ENCODE measurements around the gene SCAANT1.

GRCh38 chr3:63905731-63906620, 6.2 kb downstream of the SCAANT1 start:
- TF ChIP-seq, protein P1, sequence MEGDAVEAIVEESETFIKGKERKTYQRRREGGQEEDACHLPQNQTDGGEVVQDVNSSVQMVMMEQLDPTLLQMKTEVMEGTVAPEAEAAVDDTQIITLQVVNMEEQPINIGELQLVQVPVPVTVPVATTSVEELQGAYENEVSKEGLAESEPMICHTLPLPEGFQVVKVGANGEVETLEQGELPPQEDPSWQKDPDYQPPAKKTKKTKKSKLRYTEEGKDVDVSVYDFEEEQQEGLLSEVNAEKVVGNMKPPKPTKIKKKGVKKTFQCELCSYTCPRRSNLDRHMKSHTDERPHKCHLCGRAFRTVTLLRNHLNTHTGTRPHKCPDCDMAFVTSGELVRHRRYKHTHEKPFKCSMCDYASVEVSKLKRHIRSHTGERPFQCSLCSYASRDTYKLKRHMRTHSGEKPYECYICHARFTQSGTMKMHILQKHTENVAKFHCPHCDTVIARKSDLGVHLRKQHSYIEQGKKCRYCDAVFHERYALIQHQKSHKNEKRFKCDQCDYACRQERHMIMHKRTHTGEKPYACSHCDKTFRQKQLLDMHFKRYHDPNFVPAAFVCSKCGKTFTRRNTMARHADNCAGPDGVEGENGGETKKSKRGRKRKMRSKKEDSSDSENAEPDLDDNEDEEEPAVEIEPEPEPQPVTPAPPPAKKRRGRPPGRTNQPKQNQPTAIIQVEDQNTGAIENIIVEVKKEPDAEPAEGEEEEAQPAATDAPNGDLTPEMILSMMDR (IDR thresholded peaks at IDR 0.05; ENCODE audit: control extremely low read depth in 1 of 3, insufficient read depth in 1 of 3, low read depth in 1 of 3, low read length in 3 of 3) = no peak
- TF ChIP-seq BRCA1 (IDR thresholded peaks at IDR 0.05; ENCODE audit: low read depth, low read length) = no peak
- no peak for TF ChIP-seq TAF1 (IDR thresholded peaks at IDR 0.05; ENCODE audit: low read depth, low read length)
- TF ChIP-seq POLR2AphosphoS5 (IDR thresholded peaks at IDR 0.05; ENCODE audit: low read depth, low read length) = no peak
- TF ChIP-seq CEBPB (IDR thresholded peaks at IDR 0.05; ENCODE audit: low read depth, low read length) = no peak
- TF ChIP-seq, protein P2, sequence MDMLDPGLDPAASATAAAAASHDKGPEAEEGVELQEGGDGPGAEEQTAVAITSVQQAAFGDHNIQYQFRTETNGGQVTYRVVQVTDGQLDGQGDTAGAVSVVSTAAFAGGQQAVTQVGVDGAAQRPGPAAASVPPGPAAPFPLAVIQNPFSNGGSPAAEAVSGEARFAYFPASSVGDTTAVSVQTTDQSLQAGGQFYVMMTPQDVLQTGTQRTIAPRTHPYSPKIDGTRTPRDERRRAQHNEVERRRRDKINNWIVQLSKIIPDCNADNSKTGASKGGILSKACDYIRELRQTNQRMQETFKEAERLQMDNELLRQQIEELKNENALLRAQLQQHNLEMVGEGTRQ (IDR thresholded peaks at IDR 0.05; ENCODE audit: low read length) = no peak
- no peak for TF ChIP-seq POLR2A (IDR thresholded peaks at IDR 0.05; ENCODE audit: control extremely low read depth in 1 of 2, low read depth in 2 of 2, low read length in 2 of 2)
- TF ChIP-seq EZH2 (IDR thresholded peaks at IDR 0.05; ENCODE audit: low read depth, low read length, severe bottlenecking) = no peak
- no peak for TF ChIP-seq FOSL1 (IDR thresholded peaks at IDR 0.05; ENCODE audit: insufficient read depth, low read depth, low read length)
- no peak for TF ChIP-seq KDM1A (IDR thresholded peaks at IDR 0.05; ENCODE audit: borderline replicate concordance, low read length)
- TF ChIP-seq CBX8 (IDR thresholded peaks at IDR 0.05; ENCODE audit: borderline replicate concordance, low read depth, low read length) = no peak
